Stimulated activated effector memory CD8-positive, alpha-beta T cell treated with anti-CD3 and anti-CD28 coated beads, Interleukin-12 subunit alpha, Interleukin-12 subunit beta, amount 100 ng/mL, for 72 hours (primary cell): ENCODE data around the gene CTDSPL.

ENCODE experiments used
- ATAC-seq: fragments of 150-1000 bp; cut with Tn5 transposase; 2 replicates; pipeline ENCODE4 v1.10.0; 2021
- DNase-seq, 2 donors: peaks; one replicate each; pipeline ENCODE4 v3.0.0; 2021 to 2022; ENCODE audit warnings: low spot score in 2 of 2
- H3K27ac Mint-ChIP-seq: one replicate; pipeline ENCODE4 v1.8.0; 2022; ENCODE audit warnings: mild to moderate bottlenecking, mixed read lengths
- H3K36me3 Mint-ChIP-seq: one replicate; pipeline ENCODE4 v1.8.0; 2022; ENCODE audit warnings: mild to moderate bottlenecking, mixed read lengths
- H3K4me1 Mint-ChIP-seq: one replicate; pipeline ENCODE4 v1.8.0; 2022; ENCODE audit warnings: mixed read lengths
- H3K4me3 Mint-ChIP-seq: one replicate; pipeline ENCODE4 v1.8.0; 2022; ENCODE audit warnings: mild to moderate bottlenecking, mixed read lengths
- H3K9me3 Mint-ChIP-seq: one replicate; pipeline ENCODE4 v1.8.0; 2022; ENCODE audit warnings: mixed read lengths

CTDSPL gene

DNA sequence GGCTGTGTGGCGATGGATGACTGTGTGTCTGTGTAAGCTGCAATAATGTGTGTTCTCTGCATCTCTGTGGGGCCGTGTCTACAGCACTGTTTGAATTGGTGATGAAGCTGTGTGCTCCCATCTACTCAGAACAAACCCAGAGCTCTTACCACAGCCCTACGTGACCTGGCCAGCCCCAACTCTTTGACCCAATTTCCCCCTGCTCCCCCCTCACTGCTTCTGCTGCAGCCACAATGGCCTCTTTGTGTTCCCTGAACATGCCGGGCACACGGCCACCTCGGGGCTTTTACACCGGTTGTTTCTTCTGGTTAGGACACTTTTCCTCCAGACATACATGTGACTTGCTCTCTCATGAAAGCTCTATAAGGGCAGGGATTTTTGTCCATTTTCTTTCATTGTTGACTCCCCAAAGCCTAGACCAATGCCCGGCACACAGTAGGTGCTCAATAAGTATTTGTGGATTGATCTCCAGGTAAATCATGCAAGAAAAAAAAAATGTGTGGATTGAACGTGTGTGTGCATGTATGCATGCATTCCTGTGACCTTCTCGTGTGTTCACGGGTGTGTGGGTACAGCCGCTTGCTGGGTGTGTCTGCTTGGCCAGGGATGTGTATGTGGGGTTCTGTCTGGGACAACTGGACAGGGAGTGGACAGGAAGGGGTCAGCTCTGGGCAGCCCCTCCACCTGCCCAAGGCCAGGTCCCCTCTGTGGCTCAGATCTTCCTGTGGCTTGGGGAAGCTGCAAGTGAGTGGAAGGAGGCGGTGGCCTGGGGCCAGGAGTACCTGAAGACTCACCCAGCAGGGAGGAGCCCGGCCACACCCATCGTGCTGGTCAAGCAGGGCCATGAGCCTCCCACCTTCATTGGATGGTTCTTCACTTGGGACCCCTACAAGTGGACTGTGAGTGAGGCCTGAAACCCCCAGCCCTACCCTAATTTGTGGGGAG lies 143.7 kb downstream of the CTDSPL start:
- H3K4me3 Mint-ChIP-seq = no peak overlapping the region

DNA sequence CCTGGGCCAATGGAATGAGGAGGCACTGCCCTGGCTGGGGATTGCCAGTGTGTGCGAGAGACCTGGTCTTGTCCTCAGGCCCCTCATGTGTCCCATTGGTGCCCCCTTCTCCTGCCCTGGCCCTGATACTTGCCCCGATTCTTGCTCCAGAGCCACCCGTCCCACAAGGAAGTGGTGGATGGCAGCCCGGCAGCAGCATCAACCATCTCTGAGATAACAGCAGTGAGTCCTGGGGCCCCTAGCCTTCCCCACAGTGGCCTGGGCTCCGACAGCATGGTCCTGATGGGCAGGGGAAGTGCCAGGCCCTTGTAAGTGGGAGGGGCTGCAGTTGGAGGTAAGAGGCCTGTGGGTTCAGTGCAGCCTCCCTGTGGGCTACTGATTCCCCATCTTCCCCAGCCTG lies 144.4 kb downstream of the CTDSPL start:
- ATAC-seq = no peak
- Mint-ChIP-seq H3K9me3 (no peaks in the 10 kb centered on the region), H3K4me3 (no peak overlapping the region), H3K27ac (peak overlapping the region; percentile 88), H3K4me1 (peaks cover 41% of the 10 kb centered on the region), H3K36me3 (peaks cover 44% of the 10 kb centered on the region)
- no peak for DNase-seq

More for the DNA sequence above, 143.7 kb downstream of the CTDSPL start:
- ATAC-seq (peak; percentile 71), DNase-seq (no peak)
- no peaks in the 10 kb centered on the region for H3K9me3 Mint-ChIP-seq
- H3K27ac Mint-ChIP-seq = peak overlapping the region; percentile 88
- peaks cover 47% of the 10 kb centered on the region for H3K36me3 Mint-ChIP-seq
- peaks cover 41% of the 10 kb centered on the region for H3K4me1 Mint-ChIP-seq

DNA sequence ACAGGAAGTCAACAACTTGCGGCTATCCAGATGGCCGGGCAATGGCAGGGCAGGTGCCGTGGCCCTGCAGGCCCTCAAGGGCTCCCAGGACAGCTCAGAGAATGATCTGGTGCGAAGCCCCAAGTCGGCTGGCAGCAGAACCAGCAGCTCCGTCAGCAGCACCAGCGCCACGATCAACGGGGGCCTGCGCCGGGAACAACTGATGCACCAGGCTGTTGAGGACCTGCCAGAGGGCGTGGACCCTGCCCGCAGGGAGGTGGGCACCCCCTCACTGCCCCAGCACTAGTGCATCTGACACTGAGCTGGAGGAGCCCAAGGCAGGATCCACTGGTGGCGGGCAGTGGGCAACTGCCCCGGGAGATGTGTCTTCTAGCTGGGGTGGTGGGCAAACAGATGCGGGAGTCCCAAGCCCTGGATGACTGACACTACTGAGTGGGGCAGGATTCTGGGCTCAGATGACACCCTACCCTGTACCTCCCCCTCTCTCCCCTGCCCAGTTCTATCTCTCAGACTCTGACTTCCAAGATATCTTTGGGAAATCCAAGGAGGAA lies 144.8 kb downstream of the CTDSPL start:
- ATAC-seq (no peak), DNase-seq (no peak)
- H3K9me3 Mint-ChIP-seq = no peaks in the 10 kb centered on the region
- no peak overlapping the region for H3K4me3 Mint-ChIP-seq
- H3K36me3 Mint-ChIP-seq = peaks cover 44% of the 10 kb centered on the region
- peak overlapping the region; percentile 88 for H3K27ac Mint-ChIP-seq
- H3K4me1 Mint-ChIP-seq = peaks cover 41% of the 10 kb centered on the region

DNA sequence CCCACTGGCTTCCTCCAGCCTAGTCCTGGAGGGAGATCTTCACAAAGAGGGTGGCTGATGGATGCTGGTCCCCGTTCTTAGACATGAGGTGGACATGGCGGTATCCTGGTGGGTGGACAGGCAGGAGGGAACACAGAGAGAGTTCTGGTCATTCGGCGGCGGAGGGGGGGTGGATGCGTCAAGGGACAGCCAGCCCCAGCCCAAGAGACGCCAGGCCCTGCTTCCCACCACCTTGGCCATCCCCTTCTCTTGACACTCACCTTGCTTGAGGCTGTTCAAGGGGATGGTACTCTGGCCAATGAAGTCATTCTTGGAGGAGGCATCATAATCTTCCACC lies 146.0 kb downstream of the CTDSPL start:
- no peaks in the 10 kb centered on the region for H3K9me3 Mint-ChIP-seq
- H3K4me1 Mint-ChIP-seq = peaks cover 34% of the 10 kb centered on the region
- DNase-seq (no peak), ATAC-seq (no peak)
- H3K4me3 Mint-ChIP-seq = no peak overlapping the region
- H3K36me3 Mint-ChIP-seq = peaks cover 43% of the 10 kb centered on the region
- peak overlapping the region; percentile 72 for H3K27ac Mint-ChIP-seq

DNA sequence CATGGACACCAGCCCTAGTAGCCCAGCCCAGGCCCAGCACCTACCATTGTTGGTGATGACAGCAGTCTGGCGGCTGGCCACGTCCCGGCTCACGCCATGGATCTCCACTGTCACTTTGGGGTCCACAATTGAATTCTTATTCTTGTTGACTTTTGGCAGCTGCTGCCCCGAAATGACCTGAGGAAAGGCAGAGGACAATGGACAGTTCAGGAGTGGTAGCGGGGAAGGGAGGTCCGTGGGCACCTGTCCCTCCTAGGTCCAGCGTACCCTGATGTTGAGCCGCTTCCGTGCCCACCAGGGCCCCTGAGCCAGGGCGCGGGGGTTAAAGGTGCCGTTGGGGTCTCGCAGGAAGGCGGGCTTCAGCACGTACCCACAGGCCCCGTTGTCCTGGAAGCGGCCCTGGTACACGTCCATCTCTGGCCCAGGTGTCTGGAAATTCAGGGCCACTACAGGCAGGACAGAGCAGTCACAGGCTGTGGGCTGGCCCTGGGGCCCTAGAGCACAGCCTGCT lies 146.6 kb downstream of the CTDSPL start:
- DNase-seq (no peak), ATAC-seq (no peak)
- Mint-ChIP-seq H3K4me3 (no peak overlapping the region), H3K36me3 (peaks cover 38% of the 10 kb centered on the region), H3K9me3 (no peaks in the 10 kb centered on the region), H3K27ac (peak overlapping the region; percentile 87), H3K4me1 (peaks cover 29% of the 10 kb centered on the region)

DNA sequence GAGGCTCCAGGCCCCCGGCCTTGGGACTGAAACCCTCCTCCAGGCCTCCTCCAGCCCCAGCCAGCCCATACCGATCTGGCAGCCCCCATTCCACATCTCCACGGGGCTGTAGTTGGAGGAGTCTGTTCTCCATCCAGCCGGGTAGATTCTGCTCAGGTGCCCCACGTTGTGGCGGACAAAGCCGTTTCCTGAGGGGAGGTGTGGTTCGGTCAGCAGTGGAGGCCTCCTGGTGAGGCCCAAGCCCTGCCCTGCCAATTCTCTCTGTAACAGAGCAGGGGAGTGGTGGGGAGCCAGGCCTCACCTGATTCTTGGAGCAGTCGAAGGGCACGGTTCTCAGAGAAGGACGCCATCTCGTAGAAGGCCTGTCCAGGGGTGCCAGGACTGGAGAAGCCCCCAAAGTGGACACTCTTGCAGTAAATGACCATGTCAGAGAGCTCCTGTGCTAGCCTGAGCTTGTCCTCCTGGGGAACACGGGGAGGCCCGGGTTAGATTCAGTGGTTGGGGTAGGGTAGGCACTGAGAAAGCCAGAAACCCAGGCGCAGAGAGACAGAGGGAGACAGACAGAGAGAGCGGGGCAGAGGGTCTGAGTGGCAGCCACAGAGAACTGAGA lies 147.4 kb downstream of the CTDSPL start:
- DNase-seq = no peak
- H3K9me3 Mint-ChIP-seq = no peaks in the 10 kb centered on the region
- no peak overlapping the region for H3K4me3 Mint-ChIP-seq
- ATAC-seq = no peak
- H3K36me3 Mint-ChIP-seq = peaks cover 41% of the 10 kb centered on the region
- H3K27ac Mint-ChIP-seq = peak overlapping the region; percentile 87
- peaks cover 20% of the 10 kb centered on the region for H3K4me1 Mint-ChIP-seq

DNA sequence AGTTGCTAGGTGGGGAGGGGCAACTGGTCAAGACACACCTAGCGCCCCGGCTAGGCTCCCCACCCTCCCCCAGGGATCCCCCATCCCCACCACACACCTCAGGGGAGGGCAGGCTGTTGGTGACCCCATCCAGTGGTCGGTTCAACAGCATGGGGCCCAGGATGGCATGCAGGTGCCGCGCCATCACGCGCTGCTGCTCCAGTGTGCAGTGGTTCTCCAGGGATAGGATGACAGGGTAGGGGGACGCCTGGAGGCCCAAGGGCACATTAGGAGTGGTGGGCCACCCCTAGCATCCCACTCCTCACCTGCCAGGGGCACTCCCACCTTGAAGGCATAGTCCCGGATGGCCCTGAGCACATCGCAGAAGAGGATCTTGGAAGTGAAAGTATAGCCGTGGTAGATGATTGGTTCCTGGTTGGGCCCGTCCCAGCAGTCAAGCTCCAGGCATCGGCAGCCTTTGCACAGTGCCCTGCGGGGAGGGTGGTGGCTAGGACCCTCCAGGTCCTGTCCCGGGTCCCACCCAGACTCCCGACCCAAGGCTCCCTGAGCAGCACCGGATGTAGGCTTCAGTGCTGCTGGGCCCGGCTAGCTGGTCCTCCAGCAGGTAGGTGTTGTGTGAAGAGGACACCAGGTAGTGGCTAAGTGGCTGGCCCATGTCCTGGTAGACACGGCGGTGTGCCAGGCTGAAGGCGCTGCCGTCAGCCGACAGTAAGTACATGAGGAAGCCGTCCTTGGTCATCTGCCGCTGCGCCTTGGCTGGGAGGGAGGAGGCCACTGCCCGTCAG lies 148.3 kb downstream of the CTDSPL start:
- H3K4me3 Mint-ChIP-seq = no peak overlapping the region
- H3K9me3 Mint-ChIP-seq = no peaks in the 10 kb centered on the region
- peaks cover 11% of the 10 kb centered on the region for H3K4me1 Mint-ChIP-seq
- ATAC-seq = no peak
- H3K36me3 Mint-ChIP-seq = peaks cover 37% of the 10 kb centered on the region
- H3K27ac Mint-ChIP-seq = peak overlapping the region; percentile 87
- no peak for DNase-seq

DNA sequence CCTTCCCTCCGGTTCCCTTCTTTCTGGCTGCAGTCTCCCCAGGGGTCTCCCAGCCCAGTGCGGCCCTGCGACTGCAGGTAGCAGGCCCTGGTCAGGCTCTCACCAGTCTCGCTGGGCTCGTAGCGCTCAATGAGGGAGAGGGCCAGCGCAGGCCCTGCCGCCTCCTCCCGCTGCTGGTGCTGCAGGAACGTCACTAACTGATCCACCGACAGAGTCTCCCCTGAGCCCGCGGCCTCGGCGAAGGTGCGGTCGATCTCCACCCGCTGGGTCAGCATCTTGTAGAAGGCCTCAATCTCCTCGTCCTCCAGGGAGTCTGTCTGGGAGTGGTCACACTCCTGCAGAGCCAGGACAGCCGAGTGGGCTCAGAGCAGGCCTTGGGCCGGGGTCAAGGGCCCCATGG lies 149.4 kb downstream of the CTDSPL start:
- DNase-seq (no peak), ATAC-seq (no peak)
- H3K36me3 Mint-ChIP-seq = peaks cover 35% of the 10 kb centered on the region
- H3K4me3 Mint-ChIP-seq = no peak overlapping the region
- peak overlapping the region; percentile 50 for H3K27ac Mint-ChIP-seq
- H3K4me1 Mint-ChIP-seq = peaks cover 5% of the 10 kb centered on the region
- H3K9me3 Mint-ChIP-seq = no peaks in the 10 kb centered on the region

DNA sequence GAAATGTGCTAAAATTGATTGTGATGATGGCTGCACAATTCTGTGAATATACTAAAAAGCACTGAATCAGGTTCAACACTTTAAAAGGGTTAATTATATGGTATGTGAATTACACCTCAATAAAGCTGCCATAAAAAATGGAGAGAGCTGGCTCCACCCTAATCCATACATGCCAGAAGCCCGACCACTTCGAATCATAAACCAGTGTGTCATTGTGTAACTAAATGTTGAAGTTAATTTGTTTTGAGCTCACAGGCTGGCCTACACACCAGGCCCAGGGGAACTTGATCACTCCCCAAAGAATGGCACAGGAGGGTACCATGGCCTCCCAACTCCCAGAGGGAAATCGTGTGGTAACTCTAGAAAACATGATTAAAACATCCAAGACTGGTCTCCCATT lies 153.8 kb downstream of the CTDSPL start:
- Mint-ChIP-seq H3K4me3 (no peak overlapping the region), H3K27ac (no peak overlapping the region), H3K36me3 (peaks cover 21% of the 10 kb centered on the region), H3K9me3 (peaks cover 4% of the 10 kb centered on the region), H3K4me1 (peaks cover 7% of the 10 kb centered on the region)
- no peak for ATAC-seq
- DNase-seq = no peak

DNA sequence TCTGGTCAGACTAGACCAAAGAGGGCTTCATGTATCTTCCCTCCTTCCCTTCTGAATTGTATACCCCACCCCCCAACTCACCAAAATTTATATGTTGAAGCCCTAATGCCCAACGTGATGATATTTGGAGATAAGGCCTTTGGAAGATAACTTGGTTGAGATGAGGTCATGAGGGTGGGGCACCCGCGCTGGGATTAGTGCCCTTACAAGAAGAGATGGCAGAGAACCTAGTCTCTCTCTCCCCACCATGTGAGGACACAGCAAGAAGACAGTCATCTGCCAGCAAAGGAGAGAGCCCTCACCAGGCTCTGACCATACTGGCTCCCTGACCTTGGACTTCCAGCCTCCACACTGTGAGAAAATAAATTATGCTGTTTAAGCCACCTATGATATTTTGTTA lies 154.3 kb downstream of the CTDSPL start:
- H3K4me1 Mint-ChIP-seq = peaks cover 12% of the 10 kb centered on the region
- no peak for ATAC-seq
- H3K36me3 Mint-ChIP-seq = peaks cover 21% of the 10 kb centered on the region
- H3K27ac Mint-ChIP-seq = peak overlapping the region; percentile 74
- H3K4me3 Mint-ChIP-seq = no peak overlapping the region
- DNase-seq = no peak
- peaks cover 4% of the 10 kb centered on the region for H3K9me3 Mint-ChIP-seq

DNA sequence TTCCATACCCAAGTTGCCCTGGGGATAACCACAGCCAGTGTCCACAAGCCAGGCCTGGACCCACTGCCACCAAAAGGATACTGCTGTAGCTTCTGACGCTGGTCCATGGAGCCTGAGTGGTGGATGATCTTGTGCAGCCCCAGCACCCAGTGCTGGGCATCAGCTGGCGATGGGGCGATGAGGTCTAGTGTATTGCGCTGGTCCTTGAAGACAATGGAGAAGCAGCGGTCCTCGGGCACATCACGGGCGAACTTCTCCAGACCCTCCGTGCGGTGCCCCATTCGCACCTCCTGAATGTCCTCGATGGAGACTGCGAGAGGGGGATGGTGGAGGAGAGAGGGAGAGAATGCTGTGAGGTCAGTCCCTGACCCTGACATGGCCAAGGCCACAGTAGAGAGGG lies 154.7 kb downstream of the CTDSPL start:
- H3K9me3 Mint-ChIP-seq = peaks cover 4% of the 10 kb centered on the region
- H3K4me3 Mint-ChIP-seq = no peak overlapping the region
- peak overlapping the region; percentile 74 for H3K27ac Mint-ChIP-seq
- no peak for ATAC-seq
- no peak for DNase-seq
- H3K4me1 Mint-ChIP-seq = peaks cover 15% of the 10 kb centered on the region
- peaks cover 21% of the 10 kb centered on the region for H3K36me3 Mint-ChIP-seq

DNA sequence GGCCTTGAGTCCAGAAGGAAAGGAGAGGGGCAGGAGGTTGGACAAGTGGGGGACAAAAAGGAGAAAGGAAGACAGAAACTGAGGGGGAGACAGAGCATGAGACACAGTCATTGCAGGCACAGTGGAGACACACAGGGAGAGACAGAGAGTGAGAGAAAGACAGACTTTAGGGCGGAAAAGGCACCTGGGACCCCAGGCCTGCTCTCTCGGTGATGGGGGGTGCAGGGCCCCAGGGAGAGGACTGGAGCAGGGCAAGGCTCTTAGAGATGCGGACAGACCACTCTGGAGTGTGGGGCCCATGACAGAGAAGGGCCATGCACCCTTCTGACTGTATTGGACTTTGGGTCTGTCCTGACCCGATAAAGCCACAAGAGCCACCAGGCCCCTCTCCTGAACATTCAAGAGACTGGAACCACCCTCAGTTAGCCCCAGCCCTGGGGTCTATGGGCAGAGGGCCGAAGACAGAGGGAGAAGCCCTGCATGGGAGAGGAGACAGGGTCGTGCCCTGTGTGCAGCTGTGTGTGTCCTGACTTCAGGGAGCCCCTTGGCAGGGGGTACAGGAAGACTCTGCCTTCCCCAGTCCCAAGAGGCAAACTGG lies 155.3 kb downstream of the CTDSPL start:
- H3K9me3 Mint-ChIP-seq = peaks cover 4% of the 10 kb centered on the region
- peak overlapping the region; percentile 74 for H3K27ac Mint-ChIP-seq
- no peak for DNase-seq
- no peak overlapping the region for H3K4me3 Mint-ChIP-seq
- ATAC-seq = no peak
- peaks cover 21% of the 10 kb centered on the region for H3K36me3 Mint-ChIP-seq
- peaks cover 20% of the 10 kb centered on the region for H3K4me1 Mint-ChIP-seq

DNA sequence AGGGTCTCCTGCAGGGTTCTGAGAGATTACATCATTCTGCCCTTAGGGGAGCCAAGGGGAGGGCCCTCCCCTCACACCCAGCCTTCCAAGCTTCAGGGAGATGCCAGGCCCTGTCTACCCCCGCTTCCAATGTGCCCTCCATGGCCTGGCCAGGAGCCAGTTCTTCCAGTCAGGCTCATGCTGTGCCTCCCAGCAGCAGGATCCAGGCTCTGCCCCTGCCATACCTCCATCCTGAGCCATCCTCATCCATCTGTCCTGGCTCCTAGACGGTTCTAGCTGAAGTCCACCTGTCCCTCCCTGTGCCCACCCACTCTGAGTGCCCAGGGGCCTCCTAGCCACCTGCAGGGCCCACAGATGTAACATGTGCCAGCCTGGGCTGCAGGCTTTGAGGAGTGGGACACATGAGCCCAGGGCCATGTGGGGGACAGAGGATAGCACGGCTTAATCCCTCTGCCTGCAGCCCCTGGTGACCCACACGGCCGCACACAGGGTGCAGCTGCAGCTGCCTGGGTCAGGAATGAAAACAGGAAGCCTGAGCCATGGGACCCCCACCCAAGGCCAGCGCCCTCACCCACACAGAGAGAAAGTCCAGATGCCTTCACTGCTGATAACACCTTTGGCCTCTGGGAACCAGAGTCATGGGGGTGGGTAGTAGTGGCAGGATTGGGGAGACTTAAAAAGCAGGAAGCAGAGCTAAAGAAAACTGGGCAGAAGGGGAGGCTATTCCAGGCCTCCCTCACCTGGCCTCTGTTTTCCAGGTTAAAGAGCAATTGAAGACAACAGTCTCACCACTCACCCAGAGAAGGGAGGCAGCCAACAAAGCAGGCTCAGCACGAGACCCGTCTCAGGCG lies 156.0 kb downstream of the CTDSPL start:
- H3K4me1 Mint-ChIP-seq = peaks cover 27% of the 10 kb centered on the region
- ATAC-seq (no peak), DNase-seq (no peak)
- H3K9me3 Mint-ChIP-seq = peaks cover 4% of the 10 kb centered on the region
- H3K4me3 Mint-ChIP-seq = no peak overlapping the region
- peak overlapping the region; percentile 74 for H3K27ac Mint-ChIP-seq
- peaks cover 21% of the 10 kb centered on the region for H3K36me3 Mint-ChIP-seq
